ENCODE results near the gene YBX1. TPM values are rescaled to one million over a fixed set of nuclear protein-coding genes. Genes with fewer than 3 reads are reported as not detected.
"Not testable (repeated sequence)": the region's sequence is repeated elsewhere in the genome, so short reads cannot be mapped to it uniquely, and the experiment has no call there.

YBX1 gene
- total RNA-seq, 4 donors from 2014 or later = 861 to 1,251 (median 1,022) TPM

DNA sequence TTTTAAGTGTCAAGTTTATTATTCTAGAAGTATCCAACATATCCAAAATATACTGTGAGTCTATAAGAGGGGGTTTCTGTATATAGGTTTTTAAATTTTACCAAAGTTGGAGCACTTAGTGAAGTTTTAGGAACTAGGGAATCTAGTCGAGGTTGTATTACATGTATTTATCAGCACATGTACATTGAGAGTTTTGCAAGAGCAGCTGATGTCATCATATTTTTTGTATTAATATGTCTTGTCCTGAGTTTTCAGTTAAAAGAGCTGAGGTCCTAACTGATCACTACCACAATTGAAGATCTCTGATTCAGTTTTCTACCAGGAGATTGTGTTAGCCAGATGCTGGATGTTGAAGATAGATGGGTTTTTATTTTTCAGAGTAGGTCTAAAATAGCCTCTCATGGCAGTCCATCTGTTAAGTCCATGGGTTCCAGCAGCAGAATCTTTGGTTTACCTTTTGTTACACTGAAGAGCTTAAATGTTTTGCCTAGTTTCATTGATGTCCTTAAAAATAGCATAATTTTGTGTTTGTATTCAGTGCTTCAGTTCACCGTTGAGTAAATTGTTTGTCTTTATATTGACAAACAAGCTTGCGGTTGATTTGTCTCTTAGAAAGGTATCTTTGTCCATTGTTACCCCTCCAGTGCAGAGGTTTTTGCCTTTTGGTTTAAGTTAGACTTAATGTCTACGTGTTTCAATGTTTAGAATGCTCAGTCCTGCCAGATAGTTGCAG is 16.0 kb downstream of the YBX1 start:
- Histone ChIP-seq H3K36me3 (peaks cover 6 to 70% of the 10 kb centered on the region in 2 donors), H3K27ac (no peak overlapping the region), H3K4me1 (peaks cover 0 to 7% of the 10 kb centered on the region in 2 donors), H3K27me3 (no peaks in the 10 kb centered on the region), H3K9me3 (no peaks in the 10 kb centered on the region), H3K4me3 (no peak overlapping the region)
- intact Hi-C loops (cut with DNase I; ENCODE audit: low total_unique reads) (no loop called here), in situ Hi-C loops (cut with MboI; ENCODE audit: low sequenced_read_pairs in 4 of 4) (no loop called here)
- no peak for ATAC-seq
- no peak for DNase-seq
- TF ChIP-seq CTCF (IDR thresholded peaks at IDR 0.05 in 4 of 5, conservative IDR thresholded peaks at IDR 0.05 in 1 of 5) (no peak), POLR2A (IDR thresholded peaks at IDR 0.05) (no peak)

DNA sequence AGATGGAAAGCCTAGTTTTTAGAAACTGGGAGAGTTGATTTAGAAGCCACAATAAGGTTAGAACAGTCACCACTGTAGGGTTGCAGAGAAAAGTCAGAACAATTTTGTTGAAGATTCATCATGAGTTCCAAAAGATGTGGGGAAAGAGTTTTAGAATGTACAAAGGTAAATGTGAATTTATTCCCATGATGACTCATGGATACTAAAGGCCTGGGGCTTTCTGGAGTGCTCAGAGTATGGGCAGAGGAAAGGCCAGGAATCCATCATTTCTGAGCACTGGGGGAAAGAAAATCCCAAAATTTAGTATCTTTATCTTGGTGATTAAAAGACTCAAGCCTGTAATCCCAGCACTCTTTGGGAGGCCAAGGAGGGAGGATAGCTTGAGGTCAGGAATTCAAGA is 17.8 kb downstream of the YBX1 start:
- H3K9me3 ChIP-seq = no peaks in the 10 kb centered on the region
- in situ Hi-C loops (cut with MboI; ENCODE audit: low sequenced_read_pairs in 4 of 4) (no loop called here), intact Hi-C loops (cut with DNase I; ENCODE audit: low total_unique reads) (no loop called here)
- no peak for TF ChIP-seq CTCF (IDR thresholded peaks at IDR 0.05 in 4 of 5, conservative IDR thresholded peaks at IDR 0.05 in 1 of 5)
- TF ChIP-seq POLR2A (IDR thresholded peaks at IDR 0.05) = no peak
- H3K4me1 ChIP-seq = no peaks in the 10 kb centered on the region
- no peak for ATAC-seq
- H3K36me3 ChIP-seq = peaks cover 6 to 80% of the 10 kb centered on the region in 2 donors
- no peak for DNase-seq
- H3K27ac ChIP-seq = no peak overlapping the region
- H3K27me3 ChIP-seq = no peaks in the 10 kb centered on the region
- no peak overlapping the region for H3K4me3 ChIP-seq

DNA sequence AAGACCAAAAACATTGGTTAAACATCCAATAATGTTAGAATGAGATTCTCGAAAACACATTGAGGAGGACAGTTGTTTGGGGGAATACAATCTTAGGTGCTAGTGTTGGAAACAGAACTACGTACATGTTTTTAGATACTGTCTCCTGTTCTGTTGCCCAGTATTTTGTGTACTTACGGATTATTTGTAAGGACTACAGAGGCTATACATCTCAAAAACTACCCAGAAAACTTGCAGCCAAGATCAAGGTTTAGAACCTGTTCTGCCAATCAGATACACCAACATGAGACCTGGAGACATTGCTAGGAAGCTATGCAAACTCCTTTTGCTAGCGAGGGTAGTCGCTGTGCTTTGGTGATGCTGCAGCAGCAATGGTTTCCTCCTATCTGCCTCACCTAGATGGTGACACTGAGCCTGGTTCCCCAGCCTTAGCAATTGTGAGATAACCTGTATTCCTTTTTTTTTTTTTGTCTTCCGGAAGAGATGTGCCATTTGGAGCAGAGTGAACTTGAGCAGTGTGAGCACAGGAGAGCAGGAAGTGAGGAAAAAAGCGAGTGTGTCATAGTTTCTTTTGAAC is 21.8 kb downstream of the YBX1 start:
- Histone ChIP-seq H3K36me3 (peaks cover 0 to 55% of the 10 kb centered on the region in 2 donors), H3K27me3 (no peaks in the 10 kb centered on the region), H3K4me3 (no peak overlapping the region), H3K9me3 (no peaks in the 10 kb centered on the region), H3K4me1 (no peaks in the 10 kb centered on the region), H3K27ac (no peak overlapping the region)
- TF ChIP-seq POLR2A (IDR thresholded peaks at IDR 0.05) (no peak), CTCF (IDR thresholded peaks at IDR 0.05 in 4 of 5, conservative IDR thresholded peaks at IDR 0.05 in 1 of 5) (no peak)
- in situ Hi-C loops (cut with MboI; ENCODE audit: low sequenced_read_pairs in 4 of 4) = no loop called here
- no peak for DNase-seq
- ATAC-seq = no peak
- intact Hi-C loops (cut with DNase I; ENCODE audit: low total_unique reads) = no loop called here

DNA sequence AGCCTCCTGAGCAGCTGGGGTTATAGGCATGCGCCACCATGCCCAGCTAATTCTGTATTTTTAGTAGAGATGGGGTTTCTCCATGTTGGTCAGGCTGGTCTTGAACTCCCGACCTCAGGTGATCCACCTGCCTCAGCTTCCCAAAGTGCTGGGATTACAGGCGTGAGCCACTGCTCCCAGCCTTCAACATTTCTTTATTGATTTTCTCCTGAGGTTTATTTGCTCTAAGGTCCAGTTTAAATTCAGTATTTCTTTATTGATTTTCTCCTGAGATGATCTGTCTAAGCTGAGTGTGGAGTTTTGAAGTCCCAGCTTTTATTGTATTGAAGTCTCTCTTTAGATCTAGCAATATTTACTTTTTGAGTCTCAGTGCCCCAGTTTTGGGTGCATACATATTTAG is 30.6 kb downstream of the YBX1 start:
- H3K27me3 ChIP-seq; H3K27ac ChIP-seq; in situ Hi-C loops (cut with MboI; ENCODE audit: low sequenced_read_pairs in 4 of 4); DNase-seq; H3K4me3 ChIP-seq; H3K4me1 ChIP-seq; intact Hi-C loops (cut with DNase I; ENCODE audit: low total_unique reads); ATAC-seq: not testable (repeated sequence)
- Histone ChIP-seq H3K36me3 (peaks cover 0 to 33% of the 10 kb centered on the region in 2 donors), H3K9me3 (peaks cover 0 to 10% (median 0%) of the 10 kb centered on the region in 3 donors)

- ATAC-seq (no peak), DNase-seq (no peak)
- Histone ChIP-seq H3K36me3 (peaks cover 0 to 35% of the 10 kb centered on the region in 2 donors), H3K4me3 (no peak overlapping the region), H3K4me1 (no peaks in the 10 kb centered on the region), H3K9me3 (peaks cover 0 to 10% (median 0%) of the 10 kb centered on the region in 3 donors), H3K27me3 (no peaks in the 10 kb centered on the region), H3K27ac (no peak overlapping the region)
- in situ Hi-C loops (cut with MboI; ENCODE audit: low sequenced_read_pairs in 4 of 4) (no loop called here), intact Hi-C loops (cut with DNase I; ENCODE audit: low total_unique reads) (no loop called here)
- TF ChIP-seq CTCF (IDR thresholded peaks at IDR 0.05 in 4 of 5, conservative IDR thresholded peaks at IDR 0.05 in 1 of 5) (no peak), POLR2A (IDR thresholded peaks at IDR 0.05) (no peak)
Observed at GRCh38 chr1:42713293-42713692, 31.1 kb downstream of the YBX1 start.

DNA sequence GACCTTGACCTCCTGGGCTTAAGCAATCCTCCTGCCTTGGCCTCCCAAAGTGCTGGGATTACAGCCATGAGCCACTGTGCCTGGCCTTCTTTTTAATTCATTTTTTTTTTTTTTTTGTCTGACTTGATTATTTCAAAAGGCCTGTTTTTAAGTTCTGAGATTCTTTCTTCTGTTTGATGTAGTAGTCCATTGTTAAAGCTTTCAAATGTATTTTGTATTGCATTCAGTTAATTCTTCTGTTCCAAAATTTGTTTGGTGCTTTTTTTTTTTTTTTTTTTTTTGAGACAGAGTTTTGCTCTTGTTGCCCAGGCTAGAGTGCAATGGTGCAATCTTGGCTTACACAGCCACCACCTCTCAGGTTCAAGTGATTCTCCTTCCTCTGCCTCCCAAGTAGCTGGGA is 32.2 kb downstream of the YBX1 start:
- H3K4me3 ChIP-seq; H3K27me3 ChIP-seq; H3K27ac ChIP-seq; ATAC-seq; intact Hi-C loops (cut with DNase I; ENCODE audit: low total_unique reads); H3K4me1 ChIP-seq; in situ Hi-C loops (cut with MboI; ENCODE audit: low sequenced_read_pairs in 4 of 4); DNase-seq: not testable (repeated sequence)
- Histone ChIP-seq H3K36me3 (peaks cover 0 to 35% of the 10 kb centered on the region in 2 donors), H3K9me3 (peaks cover 0 to 10% (median 0%) of the 10 kb centered on the region in 3 donors)
